GM19193 (cell line): ENCODE data around the gene EME2.

Experiments
- POLR2A ChIP-seq: IDR thresholded peaks from 4 replicates; pipeline ENCODE4 v1.6.1; 2011; ENCODE audit not compliant: insufficient read depth, insufficient read length; ENCODE audit errors: extremely low read depth

Gene EME2

GRCh38 chr16:1772362-1772907 lies at the start of gene EME2:
Gene EME2, plus strand, starts transcription at chr16:1772810. Its CDS starts 418 bp downstream, at chr16:1773228.
- TF ChIP-seq POLR2A = no peak

DNA sequence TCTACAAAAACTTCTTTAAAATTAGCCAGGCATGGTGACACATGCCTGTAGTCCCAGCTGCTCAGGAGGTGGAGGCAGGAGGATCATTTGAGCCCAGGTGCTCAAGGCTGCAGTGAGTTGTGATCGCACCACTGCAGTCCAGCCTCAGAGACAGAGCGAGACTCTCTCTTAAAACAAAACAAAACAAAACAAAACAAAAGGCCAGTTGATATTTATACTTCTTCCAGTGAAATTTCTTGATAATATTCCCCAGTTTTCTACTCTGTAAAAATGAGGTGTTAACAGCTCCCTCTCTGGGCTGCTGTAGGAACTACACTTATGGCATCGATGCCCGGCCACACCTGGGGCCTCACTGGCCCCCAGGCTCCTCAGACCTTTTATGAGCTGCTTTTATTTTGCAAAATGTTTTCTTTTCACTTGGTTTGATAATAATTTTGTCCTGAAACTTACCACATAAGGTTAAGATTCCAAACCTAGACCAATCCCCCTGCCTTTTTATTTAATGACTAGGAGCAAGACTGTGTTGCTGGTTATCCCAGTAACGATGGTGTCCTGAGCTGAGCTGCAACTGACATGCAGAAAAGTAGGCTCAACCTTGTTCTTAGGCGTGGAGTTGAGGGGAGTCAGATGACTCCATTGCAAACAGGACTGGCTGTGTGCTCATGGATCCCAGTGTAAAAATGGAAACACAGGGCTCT lies 49.0 kb upstream of the EME2 start:
- TF ChIP-seq POLR2A = no peak

DNA sequence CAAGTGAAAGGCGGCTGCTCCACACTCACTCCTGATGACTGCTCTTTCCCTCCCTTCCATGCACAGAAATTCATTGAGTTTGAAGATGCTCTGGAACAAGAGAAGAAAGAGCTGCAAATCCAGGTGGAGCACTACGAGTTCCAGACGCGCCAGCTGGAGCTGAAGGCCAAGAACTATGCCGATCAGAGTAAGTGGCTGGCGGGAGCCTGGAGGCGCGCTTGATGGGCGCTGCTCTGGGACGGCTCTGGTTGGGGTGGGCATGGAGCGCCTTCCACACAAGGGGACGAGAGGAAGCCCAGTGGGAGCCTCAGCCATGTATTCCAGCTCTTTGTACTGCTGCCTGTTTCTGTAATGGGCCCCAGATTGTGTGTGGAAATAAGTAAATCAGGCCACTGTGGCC lies 48.1 kb upstream of the EME2 start:
- TF ChIP-seq POLR2A = no peak

DNA sequence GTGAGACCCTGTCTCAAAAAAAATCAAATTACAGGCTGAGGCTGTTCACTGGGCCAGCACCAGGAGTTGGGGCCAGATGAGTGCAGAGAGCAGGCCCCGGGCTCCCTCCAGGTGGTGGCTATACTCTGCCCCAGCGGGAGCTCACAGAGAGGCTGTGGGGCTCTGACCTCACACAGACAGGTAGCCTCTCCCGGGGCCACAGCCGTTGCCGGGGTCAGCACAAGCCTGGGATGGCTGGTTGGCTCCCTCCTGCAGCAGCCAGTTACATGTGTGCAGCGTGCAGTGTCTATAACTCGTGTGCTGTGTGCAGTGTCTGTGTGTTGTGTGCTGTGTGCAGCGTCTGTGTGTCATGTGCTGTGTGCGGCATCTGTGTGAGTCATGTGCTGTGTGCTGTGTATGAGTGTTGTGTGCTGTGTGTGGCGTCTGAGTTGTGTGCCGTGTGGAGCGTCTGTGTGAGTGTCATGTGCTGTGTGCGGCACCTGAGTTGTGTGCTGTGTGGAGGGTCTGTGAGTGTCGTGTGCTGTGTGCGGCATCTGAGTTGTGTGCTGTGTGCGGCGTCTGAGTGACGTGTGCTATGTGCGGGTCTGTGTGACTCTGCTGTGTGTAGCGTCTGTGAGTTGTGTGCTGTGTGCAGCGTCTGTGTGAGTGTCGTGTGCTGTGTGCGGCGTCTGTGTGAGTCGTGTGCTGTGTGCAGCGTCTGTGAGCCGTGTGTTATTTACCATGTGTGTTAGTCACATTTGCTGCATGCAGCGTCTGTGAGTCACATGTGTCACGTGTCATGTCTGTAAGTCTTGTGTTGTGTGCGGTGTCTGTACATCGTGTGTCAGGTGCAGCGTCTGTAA lies 45.7 kb upstream of the EME2 start:
- no peak for TF ChIP-seq POLR2A

- TF ChIP-seq POLR2A = no peak
Measured at GRCh38 chr16:1727651-1728624, 44.7 kb upstream of the EME2 start.

- no peak for TF ChIP-seq POLR2A
Measured at GRCh38 chr16:1729026-1729425, 43.6 kb upstream of the EME2 start.

- TF ChIP-seq POLR2A = no peak
Measured at GRCh38 chr16:1729445-1729844, 43.2 kb upstream of the EME2 start.

DNA sequence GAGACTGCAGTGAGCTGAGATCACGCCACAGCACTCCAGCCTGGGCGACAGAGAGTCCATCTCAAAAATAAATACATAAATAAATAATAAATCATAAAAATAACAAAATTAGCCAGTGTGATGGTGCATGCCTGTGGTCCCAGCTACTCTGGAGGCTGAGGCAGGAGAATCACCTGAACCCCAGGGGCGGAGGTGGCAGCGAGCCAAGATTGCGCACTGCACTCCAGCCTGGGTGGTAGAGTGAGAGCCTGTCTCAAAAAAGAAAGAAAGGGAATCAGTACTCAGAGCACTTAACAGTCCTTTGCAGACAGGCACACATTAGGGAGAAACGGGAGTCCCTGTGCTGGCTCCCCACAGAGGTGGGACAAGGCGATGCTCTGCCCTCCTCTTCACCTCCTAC lies 41.5 kb upstream of the EME2 start:
- no peak for TF ChIP-seq POLR2A

GRCh38 chr16:1731603-1732002 lies 41.0 kb upstream of the EME2 start:
- no peak for TF ChIP-seq POLR2A

DNA sequence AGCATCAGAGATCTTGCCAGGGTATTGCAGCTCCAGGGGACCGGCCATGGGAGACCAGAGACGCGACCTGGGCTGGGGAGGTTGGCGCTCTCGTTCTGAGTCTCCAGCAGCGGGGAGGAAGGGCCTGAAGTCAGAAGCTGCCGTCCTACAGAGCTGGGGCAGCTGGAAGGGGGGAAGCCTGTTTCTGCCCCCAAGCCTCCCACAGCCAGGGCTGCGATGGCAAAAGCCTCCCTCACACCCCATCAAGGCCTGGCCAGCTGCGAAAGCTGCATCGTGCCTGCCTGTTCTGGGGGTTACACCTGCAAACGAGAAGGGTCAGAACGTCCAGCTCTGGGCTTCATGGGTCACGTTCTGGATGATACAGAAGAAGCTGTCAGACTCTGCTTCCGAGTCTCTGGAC lies 40.5 kb upstream of the EME2 start:
- no peak for TF ChIP-seq POLR2A

DNA sequence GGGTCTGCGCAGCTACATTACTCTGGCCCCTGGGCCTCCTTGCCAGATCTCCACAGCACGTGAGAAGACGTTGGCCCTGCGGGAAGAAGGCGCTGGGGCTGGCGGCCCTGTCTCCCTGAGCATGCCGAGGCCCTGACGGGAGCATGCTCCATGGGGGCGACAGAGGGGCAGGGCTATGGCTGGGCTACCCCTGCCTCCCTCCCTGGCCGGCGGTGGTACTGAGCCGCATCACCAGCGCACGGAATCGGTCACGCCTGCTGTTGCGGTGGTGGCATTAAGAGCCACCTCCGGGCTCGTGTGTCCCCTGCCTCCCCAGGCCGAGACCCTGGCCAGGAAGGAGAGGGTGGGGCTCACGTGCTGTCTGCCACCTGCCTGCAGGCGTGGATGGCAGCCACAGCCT lies 38.5 kb upstream of the EME2 start:
- no peak for TF ChIP-seq POLR2A

DNA sequence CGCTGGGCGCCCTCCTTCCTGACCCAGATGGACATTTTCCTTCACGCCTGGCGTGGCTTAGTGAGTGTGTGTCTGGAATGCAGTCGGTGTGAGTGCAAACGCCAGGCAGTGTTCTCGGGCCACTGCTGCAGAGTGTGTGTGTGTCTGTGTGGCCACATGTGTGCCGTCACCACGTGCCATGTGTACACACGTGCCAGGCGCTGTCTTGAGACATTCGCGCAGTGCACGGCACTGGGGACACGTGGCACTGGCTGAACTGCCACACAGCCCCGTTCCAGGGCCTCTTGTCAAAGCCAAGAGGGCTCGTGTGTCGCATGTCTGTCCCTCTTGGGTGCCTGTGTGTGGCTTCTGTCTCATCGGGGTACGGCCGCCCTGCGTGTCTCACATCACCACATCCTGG lies 37.8 kb upstream of the EME2 start:
- no peak for TF ChIP-seq POLR2A

GRCh38 chr16:1740234-1740633 lies 32.4 kb upstream of the EME2 start:
- no peak for TF ChIP-seq POLR2A

GRCh38 chr16:1740781-1741490 lies 31.7 kb upstream of the EME2 start:
- no peak for TF ChIP-seq POLR2A
